Tibial nerve (tissue), 4 donors: ENCODE results near the gene CCL24. TPM values are rescaled to one million over a fixed set of nuclear protein-coding genes. Genes with fewer than 3 reads are reported as not detected.

Source experiments
- total RNA-seq, 4 donors: library from RNA; depleted of rRNA; stranded (reverse); fragments of >200 nt; gene quantifications; one replicate each; pipeline ENCODE4 v1.1.0, GENCODE V29; 2016

The CCL24 gene
- total RNA-seq, 4 donors from 2014 or later, result not detected

Other genes with a start within 250 kb of the CCL24 start
- gene HIP1, start 74.9 kb downstream of the CCL24 start, total RNA-seq, result 10 to 100 TPM; 43.2 to 59.7 (median 49.8) TPM
- gene CCL26, start 41.6 kb downstream of the CCL24 start, total RNA-seq, result 1 to 10 TPM in 2 of 4 donors, not detected in 2; 3.8 to 6.3 TPM
- gene RHBDD2, start 65.2 kb upstream of the CCL24 start, total RNA-seq, result 10 to 100 TPM; 68.6 to 90.6 (median 74.5) TPM
- gene POR, start 101.3 kb upstream of the CCL24 start, total RNA-seq, result 100 to 1,000 TPM in 2 of 4 donors, 10 to 100 TPM in 2; 66.6 to 244 (median 107) TPM
- 100 to 1,000 TPM in 1 of 4 donors, 10 to 100 TPM in 3; 38.7 to 108 (median 53.2) TPM for gene TMEM120A, start 180.8 kb upstream of the CCL24 start, total RNA-seq
- 10 to 100 TPM in 3 of 4 donors, 1 to 10 TPM in 1; 9.9 to 45.7 (median 29.0) TPM for gene STYXL1, start 234.2 kb upstream of the CCL24 start, total RNA-seq
- gene MDH2, start 234.3 kb upstream of the CCL24 start, total RNA-seq, result 10 to 100 TPM; 57.1 to 81.0 (median 69.4) TPM